Esophagus mucosa (tissue), 1 donor: ENCODE measurements around the gene TRMT44. TPM values are rescaled to one million over a fixed set of nuclear protein-coding genes. Genes with fewer than 3 reads are reported as not detected.
"Not testable (repeated sequence)": the region's sequence is repeated elsewhere in the genome, so short reads cannot be mapped to it uniquely, and the experiment has no call there.

ENCODE experiments used
- ATAC-seq: fragments of 200-7000 bp; cut with Tn5 transposase; one replicate; pipeline ENCODE4 v1.9.1; 2020
- total RNA-seq: library from RNA; stranded (reverse); gene quantifications from one replicate; pipeline ENCODE4 v1.2.4, GENCODE V29; 2023
- donor health status: DM: yes; HTN: yes; CAD: no.

Gene TRMT44
- total RNA-seq, 1 donor from 2014 or later = 15.7 TPM

DNA sequence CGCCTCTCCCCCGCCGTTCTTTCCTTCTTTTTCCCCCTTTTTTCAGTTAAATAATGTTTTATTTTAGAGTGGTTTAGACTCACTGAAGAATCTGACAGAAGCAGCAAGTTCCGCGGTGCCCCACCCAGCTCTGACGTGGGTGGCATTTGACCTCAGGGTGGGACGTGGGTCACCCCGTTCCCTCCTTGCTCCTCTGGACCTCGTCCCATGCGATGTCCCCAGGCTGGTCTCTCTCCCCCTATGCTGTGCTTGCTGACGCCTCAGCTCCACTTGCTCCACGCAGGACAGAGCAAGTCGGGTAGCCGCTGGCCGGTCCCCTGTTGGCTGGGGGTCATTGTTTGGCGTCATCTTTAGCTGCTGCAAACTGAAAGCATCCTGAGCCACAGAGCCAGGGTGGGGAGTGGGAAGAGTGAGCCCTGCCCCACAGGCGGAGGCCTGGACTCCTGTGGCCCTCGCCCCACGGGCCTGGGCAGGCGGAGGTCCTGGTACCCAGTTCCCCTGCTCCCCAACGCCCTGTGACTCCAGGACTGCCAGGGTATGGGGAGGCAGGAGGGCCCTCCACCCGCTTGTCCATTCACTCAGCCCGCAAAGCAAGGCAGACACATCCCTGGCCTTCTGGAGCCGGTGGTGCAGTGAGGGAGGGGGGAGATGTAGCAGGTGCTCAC is 30.8 kb downstream of the TRMT44 start:
- ATAC-seq = no peak

DNA sequence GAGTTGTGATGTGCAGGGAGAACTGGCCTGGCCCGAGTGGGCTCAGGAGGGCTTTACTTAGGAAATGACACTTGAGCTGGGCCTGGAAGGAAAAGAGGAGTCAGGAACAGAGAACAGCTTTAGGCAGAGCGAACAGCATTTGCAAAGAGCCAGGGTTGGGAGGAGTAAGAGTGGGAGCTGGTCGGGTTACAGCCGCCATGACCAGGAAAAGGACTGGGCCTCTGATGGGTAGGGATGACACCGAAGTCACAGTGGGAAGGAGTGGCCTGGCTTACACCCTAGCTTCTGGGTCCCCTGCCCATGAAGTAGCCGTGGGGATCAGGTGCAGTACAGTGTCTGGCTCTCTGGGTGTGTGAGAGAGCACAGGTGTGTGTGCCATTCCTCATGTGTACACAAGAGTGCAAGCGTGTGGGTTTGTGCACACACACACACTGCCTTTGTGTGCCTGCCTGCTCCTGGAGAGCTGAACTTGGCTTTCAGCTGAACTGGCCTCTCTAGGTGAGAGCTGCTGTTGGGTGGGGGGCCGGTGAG is 31.6 kb downstream of the TRMT44 start:
- ATAC-seq = peak; percentile 6

DNA sequence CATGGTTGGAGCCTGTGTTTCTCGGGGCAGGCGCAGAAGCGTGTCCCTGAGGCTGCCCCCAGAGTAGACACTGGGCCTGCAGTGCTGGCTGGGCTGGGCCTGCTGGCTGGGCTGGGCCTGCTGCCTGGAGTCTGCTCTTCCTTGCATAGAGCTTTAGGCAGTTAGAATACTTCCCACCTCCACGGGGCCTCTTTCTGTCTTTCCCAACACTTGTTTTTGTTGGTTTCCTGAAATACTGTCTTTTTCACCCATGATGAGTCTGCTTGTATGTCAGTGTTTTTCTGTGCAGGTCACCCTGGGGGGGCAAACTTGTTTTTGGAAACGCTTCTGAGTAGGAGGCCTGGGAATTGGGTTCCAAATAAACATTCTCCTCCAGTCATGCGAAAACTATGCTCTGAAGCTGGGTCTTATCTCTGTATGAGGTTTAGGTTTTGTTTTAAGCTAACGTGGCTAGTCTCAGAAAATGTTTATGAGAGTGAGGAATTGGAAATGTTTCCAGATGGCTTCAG is 32.2 kb downstream of the TRMT44 start:
- no peak for ATAC-seq

DNA sequence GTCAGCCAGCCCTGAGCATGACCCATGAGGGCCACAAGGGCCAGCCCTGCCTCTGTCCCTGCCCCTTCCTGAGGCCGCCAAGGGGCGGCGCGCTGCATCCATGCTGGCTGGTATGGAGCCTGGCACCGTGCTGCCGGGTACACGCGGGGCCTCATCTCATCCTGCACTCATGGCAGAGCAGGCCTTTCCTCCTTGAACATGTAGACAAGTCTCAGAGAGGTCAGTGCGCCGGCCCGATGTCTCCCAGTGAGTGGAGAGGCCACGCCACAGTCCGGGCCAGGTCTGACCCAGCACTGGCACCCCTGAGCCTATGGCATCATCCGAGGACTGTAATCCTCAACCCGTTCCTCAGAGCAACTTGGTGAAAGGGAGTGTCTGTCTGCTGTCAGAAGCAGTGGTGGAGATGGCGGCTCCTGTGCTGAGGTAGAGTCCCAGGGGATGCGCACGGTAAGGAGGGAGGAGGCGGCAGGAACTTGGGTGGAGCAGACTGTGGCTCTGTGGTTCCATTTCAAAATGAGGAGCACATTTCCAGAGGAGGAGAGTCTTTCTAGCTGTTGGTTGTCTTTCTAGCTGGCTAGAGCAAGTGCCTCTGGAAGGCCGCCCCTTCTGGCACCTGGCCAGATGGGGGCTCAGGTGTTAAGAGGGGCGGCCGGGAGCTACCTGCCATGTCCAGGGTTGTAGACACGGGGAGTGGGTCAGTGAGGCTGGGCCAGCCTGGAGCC is 32.8 kb downstream of the TRMT44 start:
- ATAC-seq = no peak

DNA sequence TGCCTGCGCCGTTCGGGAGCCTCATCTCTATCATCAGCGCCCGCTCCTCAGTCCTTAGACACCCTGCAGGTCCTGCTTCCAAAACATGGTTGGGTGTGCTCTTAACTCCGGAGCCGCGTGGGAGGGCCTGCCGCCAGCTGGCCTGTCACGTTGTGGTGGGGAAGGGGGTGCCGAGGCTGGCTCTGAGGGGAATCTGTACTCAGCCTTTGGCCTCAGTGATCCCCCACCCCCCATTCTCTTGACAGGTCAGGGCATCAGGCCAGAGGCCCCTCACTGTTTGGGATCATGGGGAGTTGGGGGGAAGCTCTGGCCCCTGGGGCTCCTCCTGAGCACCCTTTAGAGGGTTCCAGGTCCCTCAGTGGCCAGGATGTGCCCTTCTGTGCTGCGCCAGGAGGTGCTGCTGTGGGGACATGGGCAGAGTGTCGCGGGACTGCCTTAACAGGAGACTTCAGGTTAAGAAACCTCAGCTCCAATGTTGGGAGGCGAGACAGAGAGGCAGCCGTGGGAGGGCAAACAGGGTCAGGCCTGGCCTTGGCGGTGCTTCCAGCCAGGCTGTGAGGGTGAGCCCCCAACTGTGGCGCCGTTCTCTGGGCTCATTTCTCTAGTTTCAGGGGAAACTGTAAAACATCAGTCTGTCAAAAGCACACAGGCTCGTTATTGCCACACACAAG is 33.5 kb downstream of the TRMT44 start:
- no peak for ATAC-seq

DNA sequence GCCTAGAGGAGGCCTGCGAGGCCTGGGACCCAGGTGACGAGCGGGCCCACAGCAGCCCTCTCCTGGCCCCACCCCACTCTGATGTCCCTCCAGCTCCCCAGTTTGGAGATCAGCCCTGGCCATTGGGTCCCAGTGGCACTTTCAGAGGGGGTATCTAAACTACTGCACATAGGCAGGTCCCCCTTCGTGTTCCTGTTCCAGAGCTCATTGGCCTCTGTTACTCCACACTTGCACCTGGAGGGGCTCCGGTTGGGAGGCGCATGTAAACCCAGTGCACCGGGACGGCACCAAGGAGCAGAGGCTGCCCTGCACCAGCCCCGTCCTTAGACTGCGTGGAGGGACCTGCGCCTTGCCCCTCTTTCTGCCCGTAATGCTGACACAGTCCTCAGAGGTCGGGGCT is 34.3 kb downstream of the TRMT44 start:
- no peak for ATAC-seq

DNA sequence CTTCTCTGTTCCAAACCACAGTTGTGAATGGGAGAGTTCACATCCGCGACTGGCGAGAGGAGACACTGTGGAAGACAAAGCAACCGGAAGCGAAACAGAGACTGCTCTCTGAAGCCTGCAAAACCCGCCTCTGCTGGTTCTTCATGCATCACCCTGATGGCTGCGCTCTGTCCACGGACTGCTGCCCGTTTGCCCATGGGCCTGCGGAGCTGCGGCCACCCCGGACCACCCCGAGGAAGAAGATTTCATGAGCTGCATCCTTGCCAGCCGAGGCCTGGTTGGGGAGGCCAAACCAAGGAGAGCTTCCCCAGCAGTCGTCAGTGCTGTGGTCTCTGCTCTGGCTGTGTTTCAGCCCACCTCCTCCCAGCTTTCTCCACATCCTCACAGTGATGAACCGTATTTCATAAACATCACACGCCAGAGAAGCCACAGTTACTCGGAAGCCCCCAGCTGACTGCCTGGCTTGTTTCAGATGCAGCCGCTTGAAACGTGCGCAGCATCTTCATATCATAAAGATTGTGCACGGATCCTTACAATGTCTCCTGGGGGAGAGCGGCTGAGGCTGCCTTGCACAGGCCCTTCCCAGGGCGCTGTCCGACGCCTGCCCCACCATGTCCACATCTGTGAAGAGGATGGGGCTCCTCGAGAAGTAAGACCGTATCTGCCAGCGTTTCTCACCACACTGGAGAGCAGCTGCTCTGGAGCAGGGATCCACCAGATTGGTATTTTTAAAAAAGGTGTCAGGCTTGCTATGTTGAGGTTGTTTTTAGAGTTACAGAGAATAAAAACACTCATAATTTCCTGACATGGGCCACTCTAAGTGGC is 35.4 kb downstream of the TRMT44 start:
- ATAC-seq = no peak

DNA sequence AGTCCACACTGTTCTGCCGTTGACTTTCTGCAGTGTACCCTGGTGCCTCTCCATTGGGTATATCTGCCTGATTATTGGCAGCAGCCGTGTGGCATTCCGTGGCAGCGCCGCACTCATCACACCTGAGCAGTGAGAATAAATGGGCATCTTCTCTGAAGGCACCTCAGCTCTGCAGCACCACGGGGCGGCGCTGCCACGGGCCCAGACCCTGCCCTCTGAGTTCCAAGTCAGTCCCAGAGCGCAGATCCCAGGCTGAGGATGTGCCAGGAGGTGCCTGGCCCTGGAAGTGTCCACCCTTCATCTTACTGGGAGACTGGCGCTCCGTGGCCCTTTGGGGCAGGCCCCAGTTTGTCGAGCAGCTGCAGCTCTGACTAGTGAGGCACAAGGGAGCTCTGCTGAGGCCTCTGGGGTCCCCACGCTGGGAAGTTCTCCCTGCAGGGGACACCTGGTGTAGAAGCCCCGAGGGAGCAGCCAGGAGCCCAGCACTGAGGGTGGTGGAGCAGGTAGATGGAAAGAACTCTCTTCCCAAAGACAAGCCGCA is 36.6 kb downstream of the TRMT44 start:
- ATAC-seq = no peak

DNA sequence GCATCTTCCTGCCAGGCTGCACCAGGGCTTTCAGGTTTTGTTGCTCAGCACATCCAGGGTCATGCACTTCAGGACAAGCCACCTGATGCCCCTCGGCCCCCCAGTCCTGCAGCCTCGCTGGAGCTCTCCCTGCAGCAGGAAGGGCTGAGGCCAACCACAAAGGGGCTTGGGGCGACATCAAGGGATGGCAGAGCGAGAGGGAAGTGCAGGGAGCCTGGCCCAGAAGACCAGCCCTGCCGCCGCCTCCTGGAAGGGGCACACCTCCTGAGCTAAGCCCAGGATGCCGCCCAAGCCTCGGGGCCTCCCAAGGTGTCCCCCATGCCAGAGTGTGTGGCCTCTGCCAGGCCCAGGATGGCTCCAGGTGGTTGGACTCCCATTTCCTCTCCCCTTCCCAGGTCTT is 37.1 kb downstream of the TRMT44 start:
- no peak for ATAC-seq

DNA sequence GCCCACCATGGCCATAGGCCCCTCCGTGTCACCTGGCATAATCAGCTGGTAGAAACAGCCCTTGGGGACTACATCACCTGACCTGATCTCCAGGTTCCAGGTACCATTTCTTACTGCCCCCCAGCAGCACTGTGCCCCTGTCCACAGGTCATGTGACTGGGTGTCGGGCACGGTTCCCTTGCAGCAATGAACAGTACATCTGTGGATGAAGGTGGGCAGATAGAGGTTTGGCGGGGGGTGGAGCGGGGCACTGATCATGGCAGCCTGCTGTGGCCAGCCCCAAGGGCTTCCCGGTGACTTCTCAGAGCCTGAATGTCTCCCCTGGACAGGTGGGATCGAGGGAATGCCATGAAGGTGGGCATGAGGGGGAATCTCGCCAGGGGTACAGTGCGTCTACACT is 37.8 kb downstream of the TRMT44 start:
- no peak for ATAC-seq

DNA sequence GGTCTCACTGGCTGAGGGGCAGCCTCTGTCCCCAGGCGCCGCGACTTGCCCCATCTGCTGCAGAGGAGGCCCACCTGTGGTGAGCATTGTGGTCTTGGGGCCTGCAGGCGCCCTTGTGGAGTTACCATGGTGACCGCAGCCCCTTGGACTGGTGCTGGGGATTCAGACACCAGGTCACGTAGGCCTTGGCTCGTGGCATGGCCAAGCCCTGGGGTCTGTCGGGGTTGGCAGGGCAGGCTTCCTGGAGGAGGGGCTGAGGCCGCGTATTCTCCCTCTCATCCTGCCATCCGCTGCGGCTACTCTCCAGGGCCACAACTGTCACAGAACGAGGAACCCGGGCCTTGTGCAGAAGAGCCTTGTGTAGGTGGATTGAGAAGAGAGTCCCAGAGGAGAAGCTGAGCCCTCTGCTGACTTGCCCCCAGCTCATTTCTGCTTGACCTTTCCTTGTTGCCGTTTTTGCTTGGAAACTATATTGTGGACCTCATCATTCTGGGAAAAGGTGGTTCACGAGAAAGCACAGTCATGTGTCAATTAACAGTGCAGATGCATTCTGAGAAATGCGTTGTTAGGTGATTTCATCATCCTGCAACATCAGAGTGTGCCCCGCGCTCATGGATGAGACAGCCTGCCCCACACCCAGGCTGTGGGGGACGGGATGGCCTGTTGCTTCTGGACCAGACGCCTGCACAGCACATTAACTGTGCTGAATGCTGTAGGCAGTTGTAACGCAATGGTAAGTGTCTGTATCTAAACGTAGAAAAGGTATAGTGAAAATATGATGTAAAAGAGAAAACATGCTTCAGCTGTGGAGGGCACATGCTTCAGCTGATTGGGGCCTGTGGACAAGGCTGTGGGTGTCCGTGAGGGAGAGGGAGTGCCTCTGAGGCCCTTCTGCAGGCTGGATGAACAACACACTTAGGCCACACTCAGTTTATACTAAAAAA is 38.5 kb downstream of the TRMT44 start:
- no peak for ATAC-seq

DNA sequence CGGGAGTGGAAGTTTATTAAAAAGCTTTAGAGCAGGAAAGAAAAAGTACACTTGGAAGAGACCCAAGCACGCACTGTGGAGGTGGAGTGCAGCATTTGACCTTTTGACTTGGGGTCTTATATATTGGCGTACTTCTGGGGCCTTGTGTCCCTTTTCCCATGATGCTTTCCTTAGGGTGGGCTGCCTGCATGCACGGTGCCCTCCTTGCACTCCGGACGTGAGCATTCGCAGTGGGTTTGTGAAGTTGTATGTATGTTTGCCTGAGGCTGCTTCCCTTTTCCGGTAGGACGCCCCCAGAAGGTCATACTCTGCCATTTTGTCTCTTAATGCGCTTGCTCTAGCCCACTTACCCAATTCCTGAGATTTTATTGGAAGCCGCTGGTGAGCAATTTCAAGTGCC is 39.6 kb downstream of the TRMT44 start:
- ATAC-seq = no peak

DNA sequence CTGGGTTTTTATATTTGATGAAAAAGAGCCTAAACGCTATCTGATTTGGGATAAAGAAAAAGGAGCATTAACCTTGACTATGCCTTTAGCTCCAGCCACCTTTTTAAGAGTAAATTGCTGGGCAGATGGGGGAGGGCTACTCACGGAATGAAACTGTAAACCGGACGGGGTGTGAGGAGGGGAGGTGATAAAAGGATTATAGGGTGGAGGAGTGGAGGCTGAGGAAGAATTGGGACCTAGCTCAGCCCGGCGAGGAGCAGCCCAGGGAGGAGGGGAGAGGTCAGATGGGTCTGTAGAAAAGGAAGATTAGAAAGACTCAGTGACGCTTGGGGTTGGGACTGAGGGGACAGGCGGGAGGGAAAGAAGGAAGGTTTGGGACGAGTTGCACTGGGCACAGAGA is 46.1 kb downstream of the TRMT44 start:
- not testable (repeated sequence) for ATAC-seq

DNA sequence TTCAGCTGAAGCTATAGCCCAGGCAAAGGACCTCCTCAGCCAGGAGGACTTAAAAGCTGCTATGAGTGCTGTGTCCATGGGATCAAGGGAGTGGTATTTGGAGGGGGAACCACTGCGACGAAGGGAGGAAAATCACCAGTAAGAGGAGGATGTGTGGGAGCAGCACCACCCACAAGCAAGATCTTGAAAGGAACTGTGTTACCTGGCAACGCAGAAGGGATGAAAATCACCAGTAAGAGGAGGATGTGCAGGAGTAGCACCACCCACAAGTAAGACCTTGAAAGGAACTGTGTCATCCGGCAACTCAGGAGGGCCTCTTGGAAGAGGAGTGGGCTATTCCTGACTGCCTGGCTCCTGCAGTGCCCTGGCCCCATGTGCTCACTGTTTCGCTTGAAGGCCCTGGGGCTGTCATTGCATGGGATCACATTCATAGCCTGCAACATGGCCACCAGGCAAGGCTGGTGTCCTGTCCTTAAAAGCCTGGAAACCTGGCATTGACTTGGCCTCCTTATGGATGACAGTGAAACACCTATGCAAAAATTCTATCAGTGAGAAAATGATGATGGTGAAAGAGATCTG is 48.3 kb downstream of the TRMT44 start:
- ATAC-seq = no peak

DNA sequence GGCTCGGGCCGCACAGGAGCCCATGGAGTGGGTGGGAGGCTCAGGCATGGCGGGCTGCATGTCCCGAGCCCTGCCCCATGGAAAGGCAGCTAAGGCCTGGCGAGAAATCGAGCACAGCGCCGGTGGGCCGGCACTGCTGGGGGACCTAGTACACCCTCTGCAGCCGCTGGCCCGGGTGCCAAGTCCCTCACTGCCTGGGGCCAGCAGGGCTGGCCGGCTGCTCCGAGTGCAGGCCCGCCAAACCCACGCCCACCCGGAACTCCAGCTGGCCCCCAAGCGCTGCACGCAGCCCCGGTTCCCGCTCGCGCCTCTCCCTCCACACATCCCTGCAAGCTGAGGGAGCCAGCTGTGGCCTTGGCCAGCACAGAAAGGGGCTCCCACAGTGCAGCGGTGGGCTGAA is 50.9 kb downstream of the TRMT44 start:
- not testable (repeated sequence) for ATAC-seq

DNA sequence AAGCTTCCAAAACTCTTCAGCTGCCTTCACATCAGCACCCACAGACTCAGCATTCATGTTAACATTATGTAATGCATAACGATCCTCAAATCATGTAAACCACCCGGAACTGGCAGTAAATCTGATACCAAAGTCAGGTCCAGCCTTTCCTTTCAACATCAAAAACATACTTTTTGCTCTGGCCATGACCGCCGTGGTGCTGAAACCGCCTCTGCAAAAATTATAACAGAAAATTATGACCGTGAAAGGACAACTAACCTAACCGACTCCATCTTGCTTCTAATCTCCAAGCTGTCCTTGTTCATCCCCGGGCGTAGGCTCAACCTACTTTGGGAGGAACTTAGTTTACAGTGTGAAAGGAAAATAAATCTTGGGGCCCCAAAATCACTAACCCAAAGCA is 51.6 kb downstream of the TRMT44 start:
- no peak for ATAC-seq

DNA sequence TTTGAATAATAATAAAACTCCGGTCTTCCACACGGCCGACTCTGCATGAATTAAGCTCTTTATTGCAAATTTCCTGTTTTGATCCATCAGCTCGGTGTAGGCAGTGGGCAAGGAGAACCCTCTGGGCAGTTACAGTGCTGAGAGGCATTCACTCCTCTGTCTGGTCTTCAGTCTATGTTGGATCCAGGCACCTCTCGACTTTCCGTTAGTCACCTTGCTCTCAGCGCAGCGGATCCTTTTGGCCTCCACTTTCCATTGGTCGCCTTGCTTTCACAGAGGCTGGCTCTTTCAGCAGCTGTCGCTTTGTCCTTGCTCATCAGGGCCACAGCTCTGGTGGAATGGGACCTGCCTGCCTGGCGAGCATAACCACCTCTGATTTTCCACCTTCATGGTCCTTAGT is 52.9 kb downstream of the TRMT44 start:
- no peak for ATAC-seq

DNA sequence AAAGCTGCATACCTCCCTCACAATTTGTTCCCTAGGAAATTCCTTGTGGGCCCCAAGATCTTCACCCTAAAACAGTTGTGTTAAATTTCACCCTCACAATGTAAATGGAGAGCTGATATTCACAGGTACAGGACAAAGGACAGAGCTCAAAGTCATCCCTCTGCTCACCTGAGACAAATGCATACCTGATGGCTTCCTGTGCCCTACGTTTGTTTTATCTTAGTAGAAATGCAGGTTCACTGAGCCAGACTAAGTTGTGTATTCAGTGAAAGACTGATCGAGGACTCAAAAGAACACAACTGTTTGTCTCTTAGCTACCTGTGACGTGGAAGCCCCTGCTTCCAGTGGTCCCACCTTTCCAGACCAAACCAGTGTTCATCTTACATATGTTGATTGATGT is 53.6 kb downstream of the TRMT44 start:
- ATAC-seq = no peak

DNA sequence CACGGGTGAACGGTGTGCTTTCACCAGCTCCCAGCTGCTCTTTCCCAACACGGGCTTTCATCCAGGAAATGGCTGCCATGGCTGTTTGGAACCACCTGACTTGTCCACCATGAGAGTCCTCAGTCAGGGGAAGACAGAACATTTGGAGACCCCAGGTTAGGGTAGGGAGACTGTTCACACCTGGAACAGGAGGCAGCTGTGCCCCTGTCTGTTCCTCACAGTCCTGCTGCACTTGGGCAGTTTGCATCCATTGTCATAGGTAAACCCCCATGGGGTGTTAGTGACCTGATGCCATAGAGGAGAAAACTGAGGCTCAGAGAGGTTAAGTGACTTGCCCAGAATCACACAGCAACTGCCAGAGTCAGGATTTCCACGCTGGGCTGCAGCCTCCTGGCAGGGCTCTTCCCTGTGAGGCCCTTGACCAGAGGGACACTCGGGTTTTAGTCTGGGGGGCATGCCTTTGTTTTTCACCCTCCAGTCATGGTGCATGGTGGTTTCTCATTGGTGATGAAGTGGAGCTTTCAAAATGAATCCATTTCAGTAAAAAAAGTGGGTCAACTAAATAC is 54.5 kb downstream of the TRMT44 start:
- ATAC-seq = no peak

DNA sequence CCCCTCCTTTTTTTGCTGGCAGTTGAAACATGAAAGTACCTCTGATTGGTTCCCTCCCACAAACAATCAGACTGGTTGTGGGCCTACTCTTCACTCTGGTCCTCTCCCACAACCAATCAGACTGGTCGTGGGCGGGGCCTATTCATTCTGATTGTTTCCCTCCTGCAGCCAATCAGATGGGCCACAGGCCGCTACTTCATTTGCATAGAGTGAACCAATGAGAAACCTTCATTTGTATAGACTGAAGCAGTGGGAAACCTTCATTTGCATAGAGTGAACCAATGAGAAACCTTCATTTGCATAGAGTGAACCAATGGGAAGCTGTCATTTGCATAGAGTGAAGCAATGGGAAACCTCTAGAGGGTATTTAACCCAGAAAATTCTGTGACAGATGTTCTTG is 55.2 kb downstream of the TRMT44 start:
- ATAC-seq = no peak
